COLO668 (cell line): ENCODE results near the gene CD59.
"Not testable (repeated sequence)": the region's sequence is repeated elsewhere in the genome, so short reads cannot be mapped to it uniquely, and the experiment has no call there.

Source experiments
- DNase-seq: peaks from one replicate; lab custom pipeline; 2025; ENCODE audit not compliant: unreplicated experiment; lab: John Stamatoyannopoulos, UW

Gene CD59

GRCh38 chr11:33696411-33696810, 39.8 kb downstream of the CD59 start:
- DNase-seq: no peak

- no peak for DNase-seq
These were observed 41.1 kb downstream of the CD59 start for GRCh38 chr11:33695051-33695566.

- DNase-seq: no peak
These were observed 41.7 kb downstream of the CD59 start for GRCh38 chr11:33694346-33695050.

GRCh38 chr11:33692541-33692940, 43.7 kb downstream of the CD59 start:
- DNase-seq: no peak

- DNase-seq: peak; percentile 15
These were observed 44.2 kb downstream of the CD59 start for GRCh38 chr11:33692013-33692504.

- no peak for DNase-seq
These were observed 45.0 kb downstream of the CD59 start for GRCh38 chr11:33691066-33691864.

- DNase-seq: no peak
These were observed 45.7 kb downstream of the CD59 start for GRCh38 chr11:33690290-33691065.

- no peak for DNase-seq
These were observed 46.7 kb downstream of the CD59 start for GRCh38 chr11:33689501-33689900.

GRCh38 chr11:33689085-33689484, 47.1 kb downstream of the CD59 start:
- DNase-seq: no peak

GRCh38 chr11:33687733-33688479, 48.3 kb downstream of the CD59 start:
- DNase-seq: peak; percentile 50

GRCh38 chr11:33685082-33685481, 51.1 kb downstream of the CD59 start:
- no peak for DNase-seq

GRCh38 chr11:33684003-33684706, 52.1 kb downstream of the CD59 start:
- no peak for DNase-seq

GRCh38 chr11:33682446-33682845, 53.8 kb downstream of the CD59 start:
- peak; percentile 8 for DNase-seq

- DNase-seq: no peak
These were observed 54.2 kb downstream of the CD59 start for GRCh38 chr11:33682019-33682418.

GRCh38 chr11:33678616-33679015, 57.6 kb downstream of the CD59 start:
- not testable (repeated sequence) for DNase-seq

- DNase-seq: no peak
These were observed 62.0 kb downstream of the CD59 start for GRCh38 chr11:33674035-33674814.

GRCh38 chr11:33672273-33672672, 64.0 kb downstream of the CD59 start:
- no peak for DNase-seq

- no peak for DNase-seq
These were observed 65.8 kb downstream of the CD59 start for GRCh38 chr11:33670250-33671011.
